ENCODE measurements around the gene B4GALNT4.

The B4GALNT4 gene

GRCh38 chr11:428295-428694, 59.0 kb downstream of the B4GALNT4 start:
- POLR2A ChIA-PET = no interaction called here
- TF ChIP-seq FOXK2 (IDR thresholded peaks at IDR 0.05) (no peak), CTBP1 (IDR thresholded peaks at IDR 0.05; ENCODE audit: borderline replicate concordance) (no peak), L3MBTL2 (conservative IDR thresholded peaks at IDR 0.05) (no peak), HDGF (IDR thresholded peaks at IDR 0.05; ENCODE audit: borderline replicate concordance) (no peak), PKNOX1 (IDR thresholded peaks at IDR 0.05) (no peak), ZNF384 (IDR thresholded peaks at IDR 0.05) (no peak), NFRKB (IDR thresholded peaks at IDR 0.05) (no peak), SP1 (IDR thresholded peaks at IDR 0.05) (no peak), ELF4 (IDR thresholded peaks at IDR 0.05) (no peak), FOXA1 (IDR thresholded peaks at IDR 0.05) (no peak), SUZ12 (IDR thresholded peaks at IDR 0.05) (no peak), TARDBP (IDR thresholded peaks at IDR 0.05) (no peak), LEF1 (IDR thresholded peaks at IDR 0.05; ENCODE audit: borderline replicate concordance) (no peak), FOXM1 (IDR thresholded peaks at IDR 0.05; ENCODE audit: borderline replicate concordance) (no peak), BHLHE40 (IDR thresholded peaks at IDR 0.05; ENCODE audit: borderline replicate concordance) (no peak), ARNT (IDR thresholded peaks at IDR 0.05) (no peak)
- DNase-seq (ENCODE audit: extremely low spot score) = no peak
- CTCF ChIA-PET = no interaction called here

GRCh38 chr11:429391-429790, 60.1 kb downstream of the B4GALNT4 start:
- CTCF ChIA-PET = no interaction called here
- TF ChIP-seq FOXM1 (IDR thresholded peaks at IDR 0.05; ENCODE audit: borderline replicate concordance) = no peak
- no peak for TF ChIP-seq SUZ12 (IDR thresholded peaks at IDR 0.05)
- no peak for TF ChIP-seq ZNF384 (IDR thresholded peaks at IDR 0.05)
- TF ChIP-seq FOXA1 (IDR thresholded peaks at IDR 0.05) = no peak
- TF ChIP-seq CTBP1 (IDR thresholded peaks at IDR 0.05; ENCODE audit: borderline replicate concordance) = no peak
- no peak for TF ChIP-seq TARDBP (IDR thresholded peaks at IDR 0.05)
- TF ChIP-seq ARNT (IDR thresholded peaks at IDR 0.05) = no peak
- no peak for TF ChIP-seq SP1 (IDR thresholded peaks at IDR 0.05)
- no peak for TF ChIP-seq FOXK2 (IDR thresholded peaks at IDR 0.05)
- no peak for TF ChIP-seq BHLHE40 (IDR thresholded peaks at IDR 0.05; ENCODE audit: borderline replicate concordance)
- TF ChIP-seq ELF4 (IDR thresholded peaks at IDR 0.05) = no peak
- no peak for DNase-seq (ENCODE audit: extremely low spot score)
- POLR2A ChIA-PET = no interaction called here

- TF ChIP-seq ZNF384 (IDR thresholded peaks at IDR 0.05) = no peak
- no peak for TF ChIP-seq BHLHE40 (IDR thresholded peaks at IDR 0.05; ENCODE audit: borderline replicate concordance)
- TF ChIP-seq FOXM1 (IDR thresholded peaks at IDR 0.05; ENCODE audit: borderline replicate concordance) = no peak
- TF ChIP-seq LEF1 (IDR thresholded peaks at IDR 0.05; ENCODE audit: borderline replicate concordance) = no peak
- TF ChIP-seq SP1 (IDR thresholded peaks at IDR 0.05) = no peak
- no peak for DNase-seq (ENCODE audit: extremely low spot score)
- ChIA-PET CTCF (no interaction called here), POLR2A (no interaction called here)
Measured at GRCh38 chr11:429931-430456, 60.7 kb downstream of the B4GALNT4 start.

Measured in HEK293T (cell line).